Activated gamma-delta T cell (primary cell): ENCODE measurements around the gene AKAP8L.
"Not testable (repeated sequence)": the region's sequence is repeated elsewhere in the genome, so short reads cannot be mapped to it uniquely, and the experiment has no call there.

ENCODE experiments used
- DNase-seq: peaks from one replicate; lab custom pipeline; 2025; lab: John Stamatoyannopoulos, UW

The AKAP8L gene

DNA sequence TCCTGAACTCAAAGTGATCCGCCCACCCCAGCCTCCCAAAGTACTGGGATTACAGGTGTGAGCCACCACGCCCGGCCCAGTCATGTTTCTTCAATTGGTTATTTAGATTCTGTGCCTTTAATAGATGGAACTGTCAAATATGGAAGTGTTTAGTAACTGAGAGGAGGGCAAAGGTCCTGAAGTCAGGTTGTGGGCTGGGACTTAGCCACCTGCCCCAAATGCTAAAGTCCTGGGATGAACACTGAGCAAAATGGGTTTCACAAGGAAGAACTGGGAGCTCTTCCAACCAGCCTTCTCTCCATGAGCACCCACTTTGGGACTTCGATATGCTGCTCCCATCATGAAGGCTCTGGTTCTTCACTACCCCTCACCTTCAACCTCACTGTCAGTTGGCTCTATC lies 60.9 kb downstream of the AKAP8L start:
- DNase-seq = no peak

DNA sequence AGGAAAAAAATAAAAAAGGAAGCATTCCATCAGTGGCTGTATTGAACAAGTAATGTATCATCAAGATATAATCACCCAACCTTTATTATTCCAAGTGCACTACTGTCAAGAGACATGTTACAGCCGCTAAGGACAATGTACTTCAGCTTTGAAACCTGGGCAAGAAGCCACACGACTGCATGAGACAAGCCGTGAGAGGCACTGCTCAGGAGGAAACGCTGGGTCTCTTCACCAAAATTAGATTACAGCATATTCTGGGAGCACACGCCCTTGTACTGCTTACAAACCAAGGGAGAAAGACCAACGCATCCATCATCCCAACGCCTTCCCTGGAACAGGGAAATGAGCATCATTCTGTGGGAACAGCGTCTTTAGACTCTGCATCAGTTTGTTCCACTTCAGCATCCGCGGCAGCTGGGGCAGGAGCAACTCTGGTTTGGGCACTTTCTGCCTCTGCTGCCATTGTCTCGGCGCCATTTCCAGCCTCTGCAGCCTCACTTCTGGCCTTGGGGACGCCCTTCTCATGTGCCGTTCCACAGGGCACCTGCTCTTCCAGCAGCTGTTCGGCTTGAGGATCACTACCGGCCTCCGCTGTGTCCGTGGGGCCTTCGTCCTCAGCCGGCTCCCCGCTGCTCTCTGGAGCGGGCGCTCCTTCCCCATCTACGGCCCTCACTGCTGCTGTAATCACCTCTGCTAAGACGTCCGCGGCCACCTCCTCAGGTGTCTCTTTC lies 64.1 kb downstream of the AKAP8L start:
- no peak for DNase-seq

DNA sequence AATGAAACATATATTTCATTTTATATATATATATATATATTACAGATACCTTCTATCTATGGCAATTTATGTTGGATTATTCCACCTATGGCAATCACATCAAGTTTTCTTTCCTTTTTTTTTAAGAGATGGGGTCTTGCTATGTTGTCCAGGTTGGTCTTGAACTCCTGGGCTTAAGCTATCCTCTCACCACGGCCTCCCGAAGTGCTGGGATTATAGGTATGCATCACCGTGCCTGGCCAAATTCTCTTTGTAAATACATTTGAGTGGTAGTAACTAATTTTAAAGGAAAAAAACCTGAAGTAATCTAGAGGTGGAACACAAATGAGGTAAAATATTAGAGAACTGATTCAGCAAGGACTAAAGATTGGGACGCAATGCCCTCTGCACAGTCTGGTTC lies 64.9 kb downstream of the AKAP8L start:
- no peak for DNase-seq

DNA sequence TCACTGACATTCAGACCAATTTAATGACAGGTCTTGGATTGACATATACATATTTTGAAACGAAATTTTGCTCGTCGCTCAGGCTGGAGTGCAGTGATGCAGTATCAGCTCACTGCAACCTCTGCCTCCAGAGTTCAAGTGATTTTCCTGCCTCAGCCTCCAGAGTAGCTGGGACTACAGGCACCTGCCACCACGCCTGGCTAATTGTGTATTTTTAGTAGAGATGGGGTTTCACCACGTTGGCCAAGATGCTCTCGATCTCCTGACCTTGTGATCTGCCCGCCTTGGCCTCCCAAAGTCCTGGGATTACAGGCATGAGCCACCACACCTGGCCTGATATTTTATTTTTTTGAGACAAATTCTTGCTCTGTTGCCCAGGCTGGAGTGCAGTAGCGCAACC lies 66.3 kb downstream of the AKAP8L start:
- not testable (repeated sequence) for DNase-seq

DNA sequence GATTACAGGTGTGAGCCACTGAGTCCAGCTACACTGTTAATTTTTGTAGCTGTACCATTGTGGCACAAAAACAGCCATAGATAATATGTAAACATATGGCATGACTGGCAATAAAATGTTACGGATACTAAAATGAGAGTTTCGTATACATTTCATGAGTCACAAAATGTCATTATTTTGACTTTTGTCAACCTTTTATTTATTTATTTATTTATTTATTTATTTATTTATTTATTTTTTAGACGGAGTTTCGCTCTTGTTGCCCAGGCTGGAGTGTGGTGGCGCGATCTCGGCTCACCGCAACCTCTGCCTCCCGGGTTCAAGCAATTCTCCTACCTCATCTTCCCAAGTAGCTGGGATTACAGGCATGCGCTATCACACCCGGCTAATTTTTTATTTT lies 77.5 kb downstream of the AKAP8L start:
- not testable (repeated sequence) for DNase-seq

DNA sequence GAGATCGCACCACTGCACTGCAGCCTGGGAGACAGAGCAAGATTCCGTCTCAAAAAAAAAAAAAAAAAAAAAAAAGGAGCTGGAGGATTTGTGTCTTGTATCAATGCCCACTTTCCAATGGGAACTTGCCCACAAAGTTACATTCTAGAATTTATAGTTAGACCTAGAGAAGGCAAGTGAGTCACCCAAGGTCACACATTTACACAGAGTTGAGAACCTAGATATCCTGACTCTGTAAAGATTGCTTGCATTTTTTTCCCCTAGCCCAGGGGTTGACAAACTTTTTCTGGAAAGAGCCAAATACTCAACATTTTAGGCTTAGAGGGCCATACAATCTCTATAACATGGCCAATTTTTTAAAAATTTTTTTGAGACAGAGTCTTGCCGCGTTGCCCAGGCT lies 78.7 kb downstream of the AKAP8L start:
- no peak for DNase-seq

DNA sequence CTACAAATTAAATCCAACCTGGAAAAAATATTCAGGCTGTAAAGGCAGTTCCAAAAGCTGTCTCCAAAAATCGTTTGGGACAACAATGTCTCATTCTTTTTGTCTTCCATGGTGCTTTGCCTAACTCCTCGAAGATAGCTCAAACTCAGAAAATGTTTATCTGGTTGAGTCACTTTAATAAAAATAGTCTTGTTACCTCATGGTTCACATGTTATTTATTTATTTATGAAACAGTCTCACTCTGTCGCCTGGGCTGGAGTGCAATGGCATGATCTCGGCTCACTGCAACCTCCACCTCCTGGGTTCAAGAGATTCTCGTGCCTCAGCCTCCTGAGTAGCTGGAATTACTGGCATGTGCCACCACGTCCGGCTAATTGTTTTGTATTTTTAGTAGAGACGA lies 81.6 kb downstream of the AKAP8L start:
- no peak for DNase-seq

DNA sequence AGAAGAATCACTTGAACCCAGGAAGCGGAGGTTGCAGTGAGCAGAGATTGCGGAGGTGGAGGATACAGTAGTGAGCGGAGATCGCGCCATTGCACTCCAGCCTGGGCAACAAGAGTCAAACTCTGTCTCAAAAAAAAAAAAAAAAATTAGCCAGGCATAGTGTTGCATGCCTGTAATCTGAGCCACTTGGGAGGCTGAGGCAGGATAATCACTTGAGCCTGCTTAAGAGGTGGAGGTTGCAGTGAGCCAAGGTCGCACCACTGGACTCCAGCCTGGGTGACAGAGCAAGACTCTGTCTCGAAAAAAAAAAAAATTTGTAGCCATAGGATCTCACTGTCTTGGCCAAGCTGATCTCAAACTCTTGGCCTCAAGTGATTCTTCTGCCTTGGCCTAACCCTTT lies 82.8 kb downstream of the AKAP8L start:
- DNase-seq = not testable (repeated sequence)

DNA sequence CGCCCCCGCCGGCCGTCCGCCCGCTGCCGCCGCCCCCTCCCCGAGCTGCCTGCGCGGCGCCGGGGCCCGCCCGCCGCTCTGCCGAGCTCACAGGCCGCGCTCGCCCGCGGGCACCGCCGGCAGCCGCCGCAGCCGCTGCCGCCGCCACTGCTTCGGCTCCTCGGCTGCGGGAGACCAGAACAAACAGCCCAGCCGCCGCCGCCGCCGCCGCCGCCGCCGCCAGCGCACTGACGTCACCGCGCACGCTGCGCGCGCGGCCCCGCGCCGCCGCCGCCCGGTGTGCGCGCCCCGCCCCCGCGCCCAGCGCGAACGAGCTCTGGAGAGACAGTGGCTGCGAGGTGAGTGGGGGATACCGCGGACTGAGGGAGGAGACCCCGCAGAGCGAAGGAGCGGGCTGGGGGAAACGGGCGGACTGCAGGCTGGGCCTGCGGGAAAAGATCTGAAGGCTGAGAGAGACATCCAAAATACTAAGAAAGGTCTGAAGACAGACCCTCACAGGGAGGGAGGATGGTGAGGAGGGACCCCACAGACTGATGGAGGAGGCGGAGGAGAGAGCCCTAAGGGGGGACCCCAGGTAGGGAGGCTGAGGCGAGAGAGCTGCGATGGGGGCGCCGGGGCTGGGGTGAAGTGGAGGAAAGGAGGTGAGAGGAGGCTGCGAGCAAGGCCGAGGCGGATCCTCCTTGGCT lies 86.3 kb downstream of the AKAP8L start, which contains the start of gene BRD4:
BRD4 (minus strand) TSS at position 229 of the 686 bp plus-strand sequence. CDS start 59,440 bp downstream, outside the sequence.
- peak; percentile 59 for DNase-seq

DNA sequence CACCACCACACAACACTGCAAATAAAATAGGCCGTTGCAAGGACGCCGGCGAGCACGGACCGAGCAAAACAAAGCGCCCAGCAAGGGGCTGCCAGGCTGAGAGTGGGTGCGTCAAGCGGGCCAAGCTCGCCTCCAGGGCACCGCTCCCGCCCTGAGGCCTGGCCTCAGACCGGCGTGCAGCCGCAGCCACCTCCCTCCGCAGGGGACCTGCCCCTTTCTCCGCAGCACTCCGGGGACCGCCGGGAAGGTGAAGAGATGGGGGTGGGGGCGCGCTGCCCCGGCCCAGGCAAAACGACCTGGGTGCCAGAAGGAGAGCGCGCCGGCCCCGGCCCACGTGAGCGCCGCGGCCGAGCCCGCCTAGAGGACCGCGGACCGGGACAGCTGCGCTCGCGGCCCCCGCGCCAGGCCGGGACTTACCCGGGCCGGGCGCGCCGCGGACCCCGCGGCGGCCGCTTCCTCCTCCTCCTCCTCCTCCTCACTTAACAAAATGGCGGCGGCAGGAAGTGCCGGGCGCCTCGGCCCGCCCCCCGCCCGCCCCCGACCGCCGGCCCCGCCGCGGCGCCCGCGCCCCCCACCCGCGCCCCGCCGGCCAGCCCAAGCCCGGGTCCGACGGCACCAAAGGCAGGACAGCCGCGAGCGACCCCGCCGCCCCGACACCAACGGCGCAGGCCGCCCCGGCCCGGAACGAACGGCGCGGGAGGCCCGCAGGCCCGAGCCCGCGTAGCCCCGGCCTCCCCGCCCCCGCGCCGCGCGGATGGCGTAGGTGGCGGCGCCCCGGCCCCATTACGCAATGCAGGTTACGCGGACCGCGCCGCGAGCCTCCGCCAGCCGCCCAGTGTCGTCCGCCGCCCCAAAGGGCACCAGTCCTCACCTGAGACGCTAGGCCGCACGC lies 87.1 kb downstream of the AKAP8L start:
- peak; percentile 56 for DNase-seq

DNA sequence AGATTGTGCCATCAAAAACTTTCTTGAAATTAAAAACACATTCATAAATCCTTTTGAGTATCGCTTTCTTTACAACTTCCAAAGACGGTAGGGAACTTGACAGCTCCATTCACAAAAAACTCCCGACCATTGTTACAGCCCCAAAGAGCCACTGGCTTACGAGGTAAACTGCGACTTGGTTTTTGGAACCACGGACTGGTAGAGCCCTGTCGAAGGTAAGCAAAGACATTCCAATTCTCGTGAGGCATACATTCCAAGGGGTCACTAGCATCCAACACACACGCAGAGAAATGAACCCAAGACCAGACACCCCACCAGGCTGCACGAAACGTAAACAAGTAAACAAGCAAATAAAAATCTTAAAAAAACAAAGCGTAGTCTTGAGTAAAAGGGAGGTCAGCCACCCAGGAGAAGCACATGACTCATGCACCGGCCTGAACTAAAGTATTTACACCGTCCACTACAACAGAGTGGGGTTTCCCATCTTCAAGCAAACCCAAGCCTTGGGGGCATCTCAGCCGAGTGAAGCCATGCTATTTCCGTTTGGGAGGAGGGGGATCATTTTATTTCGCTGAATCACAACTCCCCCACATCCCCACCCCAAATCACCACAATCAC lies 87.9 kb downstream of the AKAP8L start:
- DNase-seq = no peak
